ENCODE data around the gene ELAVL1.
A peak's percentile ranks its signal among the peaks of the same experiment; 100 is the strongest.

Gene ELAVL1

GRCh38 chr19:7994114-7994513, 11.3 kb downstream of the ELAVL1 start:
- H3K4me1 ChIP-seq (ENCODE audit: control insufficient read depth, insufficient read depth, low read length) = peaks cover 18% of the 10 kb centered on the region
- H3K9ac ChIP-seq (ENCODE audit: low read depth, low read length) = no peak overlapping the region
- no peak overlapping the region for H3K4me3 ChIP-seq (ENCODE audit: low read length)
- H3K36me3 ChIP-seq (ENCODE audit: insufficient read depth, low read length) = peaks cover 24% of the 10 kb centered on the region
- H3K9me3 ChIP-seq (replicated peaks; ENCODE audit: low read length) = no peaks in the 10 kb centered on the region
- H3K4me2 ChIP-seq (ENCODE audit: low read length) = no peak overlapping the region
- H3K27me3 ChIP-seq (ENCODE audit: control insufficient read depth, insufficient read depth, low read length) = no peaks in the 10 kb centered on the region

- H3K4me1 ChIP-seq (ENCODE audit: control insufficient read depth, insufficient read depth, low read length) = peaks cover 18% of the 10 kb centered on the region
- peaks cover 30% of the 10 kb centered on the region for H3K36me3 ChIP-seq (ENCODE audit: insufficient read depth, low read length)
- no peak overlapping the region for H3K4me2 ChIP-seq (ENCODE audit: low read length)
- no peaks in the 10 kb centered on the region for H3K27me3 ChIP-seq (ENCODE audit: control insufficient read depth, insufficient read depth, low read length)
- no peak overlapping the region for H3K9ac ChIP-seq (ENCODE audit: low read depth, low read length)
- H3K4me3 ChIP-seq (ENCODE audit: low read length) = no peak overlapping the region
- H3K9me3 ChIP-seq (replicated peaks; ENCODE audit: low read length) = no peaks in the 10 kb centered on the region
Measured at GRCh38 chr19:7993560-7993959, 11.9 kb downstream of the ELAVL1 start.

DNA sequence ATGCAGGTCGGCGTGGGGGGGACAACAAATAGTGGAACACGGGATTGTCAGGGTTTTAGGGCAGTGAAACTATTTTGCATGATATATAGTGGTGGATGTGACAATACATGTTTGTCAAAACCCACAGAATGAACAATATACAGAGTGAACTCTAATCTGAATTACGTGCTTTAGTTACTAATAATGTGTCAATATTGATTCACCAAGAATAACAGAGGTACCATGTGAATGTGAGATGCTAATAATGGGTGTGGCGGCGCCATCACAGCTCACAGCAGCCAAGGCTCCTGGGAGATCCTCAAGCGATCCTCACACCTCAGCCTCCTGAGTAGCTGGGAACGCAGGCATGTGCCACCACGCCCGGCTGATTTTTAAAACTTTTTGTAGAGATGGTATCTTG, 12.9 kb downstream of the ELAVL1 start:
- Histone ChIP-seq H3K4me2 (ENCODE audit: low read length) (no peak overlapping the region), H3K4me1 (ENCODE audit: control insufficient read depth, insufficient read depth, low read length) (peaks cover 19% of the 10 kb centered on the region), H3K9me3 (replicated peaks; ENCODE audit: low read length) (no peaks in the 10 kb centered on the region), H3K9ac (ENCODE audit: low read depth, low read length) (no peak overlapping the region), H3K27me3 (ENCODE audit: control insufficient read depth, insufficient read depth, low read length) (no peaks in the 10 kb centered on the region), H3K36me3 (ENCODE audit: insufficient read depth, low read length) (peaks cover 39% of the 10 kb centered on the region), H3K4me3 (ENCODE audit: low read length) (no peak overlapping the region)

GRCh38 chr19:7989071-7989575, 16.3 kb downstream of the ELAVL1 start:
- Histone ChIP-seq H3K9me3 (replicated peaks; ENCODE audit: low read length) (no peaks in the 10 kb centered on the region), H3K9ac (ENCODE audit: low read depth, low read length) (no peak overlapping the region), H3K4me1 (ENCODE audit: control insufficient read depth, insufficient read depth, low read length) (peaks cover 28% of the 10 kb centered on the region), H3K4me2 (ENCODE audit: low read length) (no peak overlapping the region), H3K4me3 (ENCODE audit: low read length) (no peak overlapping the region), H3K36me3 (ENCODE audit: insufficient read depth, low read length) (peaks cover 53% of the 10 kb centered on the region), H3K27me3 (ENCODE audit: control insufficient read depth, insufficient read depth, low read length) (no peaks in the 10 kb centered on the region)

DNA sequence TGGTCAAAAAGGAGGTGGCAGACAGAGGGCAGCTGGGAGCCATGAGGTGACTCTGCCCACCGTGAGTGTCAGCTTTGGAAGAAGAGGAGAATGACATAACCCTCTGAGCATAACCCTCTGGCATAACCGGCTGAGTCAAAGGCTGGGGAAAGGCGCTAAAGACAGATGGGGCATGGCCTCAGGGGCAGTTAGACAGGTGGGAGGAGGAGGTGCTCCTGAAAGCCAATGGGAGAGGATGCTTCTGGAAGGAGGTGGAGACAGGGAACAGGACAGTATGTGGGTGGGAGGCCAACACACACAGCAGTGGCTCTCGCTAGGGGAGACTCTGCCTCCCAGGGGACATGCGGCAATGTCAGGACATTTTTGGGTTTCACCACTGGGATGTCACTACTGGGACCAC, 17.1 kb downstream of the ELAVL1 start:
- H3K4me3 ChIP-seq (ENCODE audit: low read length) = no peak overlapping the region
- H3K9me3 ChIP-seq (replicated peaks; ENCODE audit: low read length) = no peaks in the 10 kb centered on the region
- H3K27me3 ChIP-seq (ENCODE audit: control insufficient read depth, insufficient read depth, low read length) = no peaks in the 10 kb centered on the region
- no peak overlapping the region for H3K9ac ChIP-seq (ENCODE audit: low read depth, low read length)
- no peak overlapping the region for H3K4me2 ChIP-seq (ENCODE audit: low read length)
- peaks cover 62% of the 10 kb centered on the region for H3K36me3 ChIP-seq (ENCODE audit: insufficient read depth, low read length)
- H3K4me1 ChIP-seq (ENCODE audit: control insufficient read depth, insufficient read depth, low read length) = peaks cover 27% of the 10 kb centered on the region

DNA sequence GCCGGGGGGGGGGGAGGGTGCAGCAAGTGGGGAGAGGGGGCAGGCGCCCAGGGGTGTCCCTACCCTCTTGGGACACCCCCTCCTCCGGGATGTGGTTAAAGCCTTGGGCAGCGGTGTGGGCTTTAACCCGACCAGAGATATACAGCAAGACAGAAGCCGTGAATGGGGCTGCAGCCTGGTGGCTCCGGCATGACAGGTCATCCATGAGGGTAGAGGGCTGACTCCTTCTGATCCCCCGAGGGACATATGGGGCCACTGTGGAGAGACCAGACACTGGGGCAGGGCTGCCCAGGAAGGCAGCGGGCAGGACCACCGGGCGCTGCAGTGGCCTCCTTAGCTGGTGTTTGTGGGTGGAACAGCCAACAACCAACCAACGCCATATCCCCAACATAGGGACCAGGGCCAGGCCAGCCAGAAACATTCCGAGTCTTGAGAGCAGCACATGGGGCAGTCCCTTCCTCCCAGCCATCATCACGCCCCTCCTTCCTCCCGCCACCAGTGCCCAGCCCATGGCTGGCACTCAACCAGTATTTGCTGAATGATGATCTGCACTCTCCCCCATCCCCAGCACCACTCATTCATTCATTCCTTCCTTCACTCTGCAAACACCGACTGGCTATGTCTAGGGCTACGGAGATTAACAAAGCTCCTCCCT, 18.2 kb downstream of the ELAVL1 start:
- Histone ChIP-seq H3K4me3 (ENCODE audit: low read length) (peak overlapping the region; percentile 39), H3K9ac (ENCODE audit: low read depth, low read length) (no peak overlapping the region), H3K4me2 (ENCODE audit: low read length) (peak overlapping the region; percentile 45), H3K9me3 (replicated peaks; ENCODE audit: low read length) (no peaks in the 10 kb centered on the region), H3K4me1 (ENCODE audit: control insufficient read depth, insufficient read depth, low read length) (peaks cover 27% of the 10 kb centered on the region), H3K27me3 (ENCODE audit: control insufficient read depth, insufficient read depth, low read length) (no peaks in the 10 kb centered on the region), H3K36me3 (ENCODE audit: insufficient read depth, low read length) (peaks cover 71% of the 10 kb centered on the region)

GRCh38 chr19:7986321-7987113, 18.9 kb downstream of the ELAVL1 start:
- Histone ChIP-seq H3K4me1 (ENCODE audit: control insufficient read depth, insufficient read depth, low read length) (peaks cover 27% of the 10 kb centered on the region), H3K36me3 (ENCODE audit: insufficient read depth, low read length) (peaks cover 75% of the 10 kb centered on the region), H3K4me2 (ENCODE audit: low read length) (peak overlapping the region; percentile 63), H3K9ac (ENCODE audit: low read depth, low read length) (no peak overlapping the region), H3K4me3 (ENCODE audit: low read length) (no peak overlapping the region), H3K27me3 (ENCODE audit: control insufficient read depth, insufficient read depth, low read length) (no peaks in the 10 kb centered on the region), H3K9me3 (replicated peaks; ENCODE audit: low read length) (no peaks in the 10 kb centered on the region)

DNA sequence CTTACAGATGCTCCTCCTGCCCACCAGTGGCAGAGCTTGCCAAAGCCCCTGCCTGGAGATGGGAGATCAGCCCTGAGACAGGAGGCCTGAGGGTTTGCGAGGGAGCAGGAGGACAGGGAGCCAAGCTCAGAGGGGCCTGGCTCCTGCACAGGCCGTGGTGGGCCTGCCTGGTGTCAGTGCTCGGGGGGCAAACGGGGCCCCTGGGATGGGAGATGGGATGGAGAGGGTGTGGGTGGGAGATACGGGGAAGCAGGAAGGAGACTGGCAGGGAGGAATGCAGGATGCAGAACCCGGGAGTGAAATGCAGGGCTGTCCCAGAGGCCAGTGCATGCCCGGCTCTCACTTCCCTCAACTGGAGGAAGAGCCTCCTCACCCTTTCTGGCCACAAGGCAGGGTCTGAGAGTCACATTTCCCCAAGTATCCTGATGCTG, 19.9 kb downstream of the ELAVL1 start:
- peaks cover 71% of the 10 kb centered on the region for H3K36me3 ChIP-seq (ENCODE audit: insufficient read depth, low read length)
- no peak overlapping the region for H3K4me2 ChIP-seq (ENCODE audit: low read length)
- peaks cover 27% of the 10 kb centered on the region for H3K4me1 ChIP-seq (ENCODE audit: control insufficient read depth, insufficient read depth, low read length)
- H3K9ac ChIP-seq (ENCODE audit: low read depth, low read length) = no peak overlapping the region
- no peaks in the 10 kb centered on the region for H3K27me3 ChIP-seq (ENCODE audit: control insufficient read depth, insufficient read depth, low read length)
- no peaks in the 10 kb centered on the region for H3K9me3 ChIP-seq (replicated peaks; ENCODE audit: low read length)
- no peak overlapping the region for H3K4me3 ChIP-seq (ENCODE audit: low read length)

DNA sequence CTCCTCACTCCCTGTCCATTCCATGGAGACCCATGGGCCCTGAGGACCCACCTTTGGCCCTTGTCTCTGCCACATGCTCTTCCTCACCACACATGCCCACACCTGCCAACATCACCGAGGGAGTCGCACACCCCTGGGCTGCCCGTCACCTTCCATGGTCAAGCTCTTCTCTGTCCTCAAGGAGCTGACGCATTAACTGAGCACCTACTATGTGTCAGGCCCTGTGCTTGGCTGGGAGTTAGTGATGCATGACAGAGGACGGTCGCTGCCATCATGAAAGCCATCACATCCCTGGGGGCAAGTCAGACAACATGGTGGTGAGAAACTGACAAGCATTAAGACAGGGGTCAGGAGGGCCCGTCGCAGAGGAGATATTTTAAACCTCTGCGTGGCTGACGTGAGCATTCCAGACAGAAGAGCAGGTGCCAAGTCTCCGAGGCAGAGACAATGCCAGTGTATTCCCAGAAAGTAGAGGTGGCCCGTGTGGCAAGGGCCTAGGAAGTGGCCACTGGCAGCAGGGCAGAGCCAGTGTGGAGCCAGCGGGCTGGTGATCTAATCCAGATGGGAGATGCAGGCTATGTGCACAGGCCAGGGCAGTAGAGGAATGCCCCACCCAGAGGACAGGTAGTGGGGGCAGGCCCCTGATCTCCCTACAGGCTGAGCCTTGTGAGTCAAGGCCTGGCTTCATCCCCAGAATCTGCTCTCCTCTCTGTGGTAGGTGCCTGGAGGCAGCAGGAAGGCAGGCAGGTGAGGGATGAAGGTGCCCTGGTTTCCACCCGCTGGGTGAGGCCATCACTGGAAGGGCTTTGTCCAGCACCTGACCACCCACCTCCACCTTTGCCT, 21.2 kb downstream of the ELAVL1 start:
- peaks cover 23% of the 10 kb centered on the region for H3K4me1 ChIP-seq (ENCODE audit: control insufficient read depth, insufficient read depth, low read length)

GRCh38 chr19:7983286-7983950, 22.0 kb downstream of the ELAVL1 start:
- Histone ChIP-seq H3K9me3 (replicated peaks; ENCODE audit: low read length) (no peaks in the 10 kb centered on the region), H3K9ac (ENCODE audit: low read depth, low read length) (no peak overlapping the region), H3K36me3 (ENCODE audit: insufficient read depth, low read length) (peaks cover 71% of the 10 kb centered on the region)

More for the DNA sequence above, 21.2 kb downstream of the ELAVL1 start:
- no peaks in the 10 kb centered on the region for H3K9me3 ChIP-seq (replicated peaks; ENCODE audit: low read length)
- no peak overlapping the region for H3K4me3 ChIP-seq (ENCODE audit: low read length)
- H3K27me3 ChIP-seq (ENCODE audit: control insufficient read depth, insufficient read depth, low read length) = no peaks in the 10 kb centered on the region
- H3K4me2 ChIP-seq (ENCODE audit: low read length) = no peak overlapping the region
- no peak overlapping the region for H3K9ac ChIP-seq (ENCODE audit: low read depth, low read length)
- H3K36me3 ChIP-seq (ENCODE audit: insufficient read depth, low read length) = peaks cover 72% of the 10 kb centered on the region

DNA sequence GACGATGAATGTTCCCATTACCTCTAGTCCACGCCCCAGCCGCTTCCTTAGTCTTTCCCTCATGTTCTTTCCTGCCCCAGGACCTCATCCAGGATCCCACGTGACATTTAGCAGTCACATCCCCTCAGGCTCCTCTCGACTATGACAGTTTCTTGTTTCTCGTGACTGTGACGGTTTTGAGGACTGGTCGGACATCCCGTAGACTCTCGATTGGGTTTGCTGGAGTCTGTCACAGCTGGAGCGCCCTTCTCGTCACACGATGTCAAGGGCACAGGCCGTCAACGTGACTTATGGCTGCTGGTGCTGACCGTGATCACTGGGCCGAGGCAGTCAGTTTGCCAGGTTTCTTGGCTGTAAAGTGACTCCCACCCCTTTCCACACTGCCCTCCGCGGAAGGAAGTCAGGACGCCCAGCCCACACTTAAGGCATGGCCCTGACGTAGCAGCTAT, 22.8 kb downstream of the ELAVL1 start:
- H3K4me1 ChIP-seq (ENCODE audit: control insufficient read depth, insufficient read depth, low read length) = peaks cover 13% of the 10 kb centered on the region
- H3K9me3 ChIP-seq (replicated peaks; ENCODE audit: low read length) = no peaks in the 10 kb centered on the region
- H3K4me3 ChIP-seq (ENCODE audit: low read length) = no peak overlapping the region
- H3K36me3 ChIP-seq (ENCODE audit: insufficient read depth, low read length) = peaks cover 69% of the 10 kb centered on the region
- no peaks in the 10 kb centered on the region for H3K27me3 ChIP-seq (ENCODE audit: control insufficient read depth, insufficient read depth, low read length)
- H3K4me2 ChIP-seq (ENCODE audit: low read length) = no peak overlapping the region
- no peak overlapping the region for H3K9ac ChIP-seq (ENCODE audit: low read depth, low read length)

More at GRCh38 chr19:7983286-7983950, 22.0 kb downstream of the ELAVL1 start:
- Histone ChIP-seq H3K4me2 (ENCODE audit: low read length) (no peak overlapping the region), H3K4me3 (ENCODE audit: low read length) (no peak overlapping the region), H3K4me1 (ENCODE audit: control insufficient read depth, insufficient read depth, low read length) (peaks cover 20% of the 10 kb centered on the region), H3K27me3 (ENCODE audit: control insufficient read depth, insufficient read depth, low read length) (no peaks in the 10 kb centered on the region)

Measured in skeletal muscle satellite cell (primary cell).